Activated naive CD4-positive, alpha-beta T cell treated with anti-CD3 and anti-CD28 coated beads, Interleukin-2, amount 50 U/mL, for 24 hours (primary cell): ENCODE measurements around the gene MINAR1.

Source experiments
- H3K27ac Mint-ChIP-seq: one replicate; pipeline ENCODE4 v1.8.0; 2021; ENCODE audit warnings: mild to moderate bottlenecking, mixed read lengths
- H3K27me3 Mint-ChIP-seq: one replicate; pipeline ENCODE4 v1.8.0; 2021; ENCODE audit warnings: mixed read lengths
- H3K36me3 Mint-ChIP-seq: one replicate; pipeline ENCODE4 v1.8.0; 2021; ENCODE audit warnings: mixed read lengths
- H3K4me1 Mint-ChIP-seq: one replicate; pipeline ENCODE4 v1.8.0; 2021; ENCODE audit warnings: mixed read lengths
- H3K4me3 Mint-ChIP-seq: one replicate; pipeline ENCODE4 v1.8.0; 2021; ENCODE audit warnings: mild to moderate bottlenecking, mixed read lengths
- H3K9me3 Mint-ChIP-seq: one replicate; pipeline ENCODE4 v1.8.0; 2021; ENCODE audit warnings: mixed read lengths

The MINAR1 gene

DNA sequence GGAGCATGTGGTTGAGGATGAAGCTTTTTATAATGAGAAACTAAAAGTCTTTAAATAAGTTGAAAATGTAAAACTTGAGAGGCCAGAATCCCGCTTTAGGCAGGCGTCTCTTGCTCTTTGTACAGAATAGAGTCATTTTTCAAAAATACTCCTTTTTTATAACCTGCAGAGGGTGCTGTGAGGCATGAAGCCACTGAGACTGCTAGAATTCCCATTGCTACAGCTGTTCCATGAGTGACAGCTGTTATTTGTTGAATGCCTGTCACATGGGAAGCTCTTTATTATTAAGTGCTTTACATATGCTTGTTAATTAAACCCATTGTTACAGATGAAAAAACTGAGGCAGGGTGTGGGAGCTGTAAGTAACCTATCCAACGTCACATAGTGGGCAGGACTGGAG lies 18.5 kb downstream of the MINAR1 start:
- Mint-ChIP-seq H3K36me3 (peaks cover 4% of the 10 kb centered on the region), H3K9me3 (no peaks in the 10 kb centered on the region), H3K27me3 (no peaks in the 10 kb centered on the region), H3K27ac (no peak overlapping the region), H3K4me3 (no peak overlapping the region), H3K4me1 (no peaks in the 10 kb centered on the region)

DNA sequence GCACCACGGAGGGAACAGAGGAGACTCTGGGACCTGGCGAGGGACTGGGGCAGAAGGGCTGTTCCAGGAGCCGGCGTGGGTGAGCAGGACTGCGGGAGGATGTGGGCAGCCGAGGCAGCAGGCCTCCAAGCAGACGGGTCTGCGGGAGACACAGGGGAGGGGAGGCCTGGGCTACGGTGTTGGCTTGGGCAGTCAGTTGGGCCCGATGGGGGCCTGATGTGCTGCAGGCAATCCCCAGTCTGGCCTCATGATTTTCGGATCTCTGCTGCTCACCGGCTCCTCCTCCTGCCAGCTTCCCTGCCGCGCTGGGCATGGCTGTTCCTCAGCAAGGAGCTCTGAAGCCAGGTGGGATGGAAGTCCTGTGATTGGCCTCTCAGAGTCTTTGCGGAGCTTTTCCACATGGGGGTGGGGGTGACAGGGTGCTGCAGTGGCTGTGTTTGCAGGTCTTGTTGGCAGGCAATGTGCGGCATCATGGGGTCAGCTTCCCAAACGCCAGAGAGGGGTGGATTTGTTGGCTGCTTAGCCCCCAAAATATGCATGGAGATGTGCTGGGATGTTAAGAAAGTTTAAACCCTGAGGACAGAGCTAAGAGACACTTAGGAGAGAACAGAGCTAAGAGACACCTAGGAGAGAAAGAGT lies 19.3 kb downstream of the MINAR1 start:
- Mint-ChIP-seq H3K4me3 (no peak overlapping the region), H3K27ac (no peak overlapping the region), H3K36me3 (peaks cover 4% of the 10 kb centered on the region), H3K4me1 (no peaks in the 10 kb centered on the region), H3K27me3 (no peaks in the 10 kb centered on the region), H3K9me3 (no peaks in the 10 kb centered on the region)

- H3K36me3 Mint-ChIP-seq, result peaks cover 4% of the 10 kb centered on the region
Observed at GRCh38 chr15:79452244-79453051, 20.3 kb downstream of the MINAR1 start.

DNA sequence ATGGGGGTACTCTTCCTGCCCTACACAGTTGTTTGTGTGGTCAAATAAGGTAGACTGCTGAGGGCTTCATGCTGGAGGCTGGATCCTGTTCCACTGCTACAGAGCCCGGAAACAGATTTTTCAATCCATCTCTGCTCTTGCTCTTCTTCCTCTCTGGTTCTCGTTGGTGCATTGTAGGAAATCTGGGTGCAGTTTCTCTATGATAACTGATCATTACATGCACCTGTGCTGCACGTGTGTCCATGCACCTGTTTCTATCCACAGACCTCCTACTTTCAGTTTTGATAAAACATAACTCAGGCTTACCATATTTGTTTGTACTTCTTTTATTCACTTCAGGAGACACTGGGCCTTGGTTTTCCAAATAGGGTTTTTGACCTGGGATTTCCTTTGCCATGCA lies 21.3 kb downstream of the MINAR1 start:
- no peak overlapping the region for H3K27ac Mint-ChIP-seq
- H3K36me3 Mint-ChIP-seq, result peaks cover 2% of the 10 kb centered on the region
- H3K9me3 Mint-ChIP-seq, result no peaks in the 10 kb centered on the region

More at GRCh38 chr15:79452244-79453051, 20.3 kb downstream of the MINAR1 start:
- H3K4me3 Mint-ChIP-seq, result no peak overlapping the region
- H3K27me3 Mint-ChIP-seq, result no peaks in the 10 kb centered on the region
- H3K4me1 Mint-ChIP-seq, result no peaks in the 10 kb centered on the region
- no peak overlapping the region for H3K27ac Mint-ChIP-seq
- H3K9me3 Mint-ChIP-seq, result no peaks in the 10 kb centered on the region

DNA sequence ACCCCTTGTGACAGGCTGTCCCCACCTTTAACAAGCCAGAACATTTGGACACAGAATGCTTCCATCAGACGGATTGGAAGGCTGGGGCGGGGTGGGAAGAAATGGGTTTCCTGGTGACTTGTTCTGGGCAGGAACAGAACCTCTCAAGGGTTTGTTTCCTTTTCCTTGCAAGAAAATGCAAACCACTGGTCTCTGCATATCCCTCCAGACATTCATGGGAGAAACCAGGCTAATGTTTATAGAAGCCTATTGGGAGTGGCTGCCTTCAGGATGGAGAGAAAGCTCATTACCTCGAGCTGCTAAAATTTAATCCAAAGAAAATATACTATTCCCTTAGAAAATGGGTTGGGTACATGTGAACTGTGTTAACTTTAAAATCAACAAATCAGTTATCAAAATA lies 21.9 kb downstream of the MINAR1 start:
- no peaks in the 10 kb centered on the region for H3K9me3 Mint-ChIP-seq
- H3K4me1 Mint-ChIP-seq, result no peaks in the 10 kb centered on the region
- H3K36me3 Mint-ChIP-seq, result peaks cover 2% of the 10 kb centered on the region
- no peak overlapping the region for H3K4me3 Mint-ChIP-seq
- H3K27ac Mint-ChIP-seq, result no peak overlapping the region
- H3K27me3 Mint-ChIP-seq, result no peaks in the 10 kb centered on the region

More for the DNA sequence above, 21.3 kb downstream of the MINAR1 start:
- Mint-ChIP-seq H3K27me3 (no peaks in the 10 kb centered on the region), H3K4me3 (no peak overlapping the region), H3K4me1 (no peaks in the 10 kb centered on the region)

DNA sequence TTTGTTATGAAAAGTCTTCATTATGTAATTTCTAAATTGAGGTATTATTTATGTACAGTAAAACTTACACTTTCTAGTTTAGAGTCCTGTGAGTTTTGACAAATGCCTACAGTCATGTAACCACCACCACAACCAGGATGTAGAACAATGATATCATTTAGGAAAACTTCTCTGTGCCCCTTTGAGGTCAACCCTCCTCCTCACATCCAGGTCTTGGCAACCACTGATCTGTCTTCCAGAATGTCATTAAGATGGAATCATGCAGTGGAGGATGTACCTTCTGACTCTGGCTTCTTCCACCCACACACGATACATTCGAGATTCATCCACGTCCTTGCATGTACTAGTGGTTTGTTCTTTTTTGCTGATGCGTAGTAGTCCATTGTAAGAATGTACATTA lies 23.2 kb downstream of the MINAR1 start:
- no peaks in the 10 kb centered on the region for H3K4me1 Mint-ChIP-seq

GRCh38 chr15:79455943-79456342 lies 23.8 kb downstream of the MINAR1 start:
- no peaks in the 10 kb centered on the region for H3K4me1 Mint-ChIP-seq
- no peaks in the 10 kb centered on the region for H3K36me3 Mint-ChIP-seq
- H3K9me3 Mint-ChIP-seq, result no peaks in the 10 kb centered on the region
- H3K27me3 Mint-ChIP-seq, result no peaks in the 10 kb centered on the region
- no peak overlapping the region for H3K4me3 Mint-ChIP-seq
- H3K27ac Mint-ChIP-seq, result no peak overlapping the region

More for the DNA sequence above, 23.2 kb downstream of the MINAR1 start:
- Mint-ChIP-seq H3K27ac (no peak overlapping the region), H3K36me3 (no peaks in the 10 kb centered on the region), H3K4me3 (no peak overlapping the region), H3K27me3 (no peaks in the 10 kb centered on the region), H3K9me3 (no peaks in the 10 kb centered on the region)

- H3K36me3 Mint-ChIP-seq, result no peaks in the 10 kb centered on the region
- H3K27me3 Mint-ChIP-seq, result no peaks in the 10 kb centered on the region
- H3K27ac Mint-ChIP-seq, result no peak overlapping the region
- H3K4me3 Mint-ChIP-seq, result no peak overlapping the region
- H3K4me1 Mint-ChIP-seq, result no peaks in the 10 kb centered on the region
- H3K9me3 Mint-ChIP-seq, result no peaks in the 10 kb centered on the region
Observed at GRCh38 chr15:79458491-79458890, 26.4 kb downstream of the MINAR1 start.

GRCh38 chr15:79459666-79460065 lies 27.5 kb downstream of the MINAR1 start:
- no peaks in the 10 kb centered on the region for H3K36me3 Mint-ChIP-seq
- no peaks in the 10 kb centered on the region for H3K27me3 Mint-ChIP-seq
- H3K4me3 Mint-ChIP-seq, result no peak overlapping the region
- H3K27ac Mint-ChIP-seq, result no peak overlapping the region
- H3K9me3 Mint-ChIP-seq, result no peaks in the 10 kb centered on the region
- no peaks in the 10 kb centered on the region for H3K4me1 Mint-ChIP-seq

DNA sequence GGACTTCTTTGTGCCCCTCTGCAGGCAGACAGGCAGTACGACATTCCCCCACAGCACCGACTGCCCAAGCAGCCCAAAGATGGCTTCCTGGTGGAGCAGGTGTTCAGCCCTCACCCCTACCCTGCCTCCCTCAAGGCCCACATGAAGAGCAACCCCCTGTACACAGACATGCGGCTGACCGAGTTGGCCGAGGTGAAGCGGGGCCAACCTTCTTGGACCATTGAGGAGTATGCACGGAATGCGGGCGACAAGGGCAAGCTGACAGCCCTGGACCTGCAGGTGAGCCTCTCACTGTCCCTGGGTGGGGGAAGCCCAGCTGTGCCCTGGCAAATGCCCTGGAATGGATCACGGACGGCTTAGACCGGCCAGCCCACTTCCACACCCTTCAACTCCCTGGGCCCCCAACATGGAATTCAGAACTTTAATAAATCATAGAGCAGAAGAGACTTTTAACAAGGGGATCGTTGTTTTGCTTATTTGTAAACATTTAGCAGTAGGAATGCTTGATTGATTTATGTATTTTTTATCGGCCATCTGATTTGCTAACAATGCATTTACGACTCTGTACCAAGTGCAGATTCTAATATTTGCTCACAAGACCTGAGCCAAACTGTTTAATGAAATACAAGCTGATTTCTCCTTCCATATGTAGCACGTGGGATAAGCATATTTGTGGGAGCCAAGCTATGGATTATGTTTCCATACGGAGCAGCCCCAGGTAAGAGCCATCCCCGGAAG lies 31.1 kb downstream of the MINAR1 start:
- Mint-ChIP-seq H3K4me3 (no peak overlapping the region), H3K27me3 (no peaks in the 10 kb centered on the region), H3K36me3 (no peaks in the 10 kb centered on the region), H3K4me1 (no peaks in the 10 kb centered on the region), H3K9me3 (no peaks in the 10 kb centered on the region), H3K27ac (no peak overlapping the region)

- Mint-ChIP-seq H3K4me3 (no peak overlapping the region), H3K27ac (no peak overlapping the region), H3K36me3 (no peaks in the 10 kb centered on the region), H3K4me1 (no peaks in the 10 kb centered on the region), H3K27me3 (no peaks in the 10 kb centered on the region), H3K9me3 (no peaks in the 10 kb centered on the region)
Observed at GRCh38 chr15:79463781-79464270, 31.7 kb downstream of the MINAR1 start.

DNA sequence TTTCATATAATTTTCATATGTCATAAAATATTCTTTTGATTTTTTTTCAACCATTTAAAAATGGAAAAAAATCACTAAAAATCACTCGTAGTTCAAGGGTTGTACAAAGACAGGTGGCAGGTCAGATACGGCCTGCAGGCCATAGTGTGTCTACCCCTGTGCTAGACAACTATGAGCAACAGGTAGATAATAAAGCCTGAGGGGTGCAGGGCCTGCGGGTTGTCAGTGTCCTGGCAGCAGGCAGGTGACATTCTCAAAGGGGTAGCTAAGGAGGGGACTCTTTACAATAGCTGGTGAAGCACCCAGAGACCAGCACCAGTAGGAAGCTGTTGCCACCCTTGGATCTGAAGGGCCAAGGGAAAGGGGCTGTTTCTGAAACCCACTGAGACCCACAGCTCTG lies 34.4 kb downstream of the MINAR1 start:
- Mint-ChIP-seq H3K27me3 (no peaks in the 10 kb centered on the region), H3K4me3 (no peak overlapping the region), H3K9me3 (no peaks in the 10 kb centered on the region), H3K27ac (no peak overlapping the region), H3K4me1 (no peaks in the 10 kb centered on the region), H3K36me3 (no peaks in the 10 kb centered on the region)

GRCh38 chr15:79467865-79468586 lies 35.9 kb downstream of the MINAR1 start:
- no peak overlapping the region for H3K4me3 Mint-ChIP-seq
- no peak overlapping the region for H3K27ac Mint-ChIP-seq
- H3K4me1 Mint-ChIP-seq, result no peaks in the 10 kb centered on the region
- H3K27me3 Mint-ChIP-seq, result no peaks in the 10 kb centered on the region
- H3K9me3 Mint-ChIP-seq, result no peaks in the 10 kb centered on the region
- no peaks in the 10 kb centered on the region for H3K36me3 Mint-ChIP-seq

DNA sequence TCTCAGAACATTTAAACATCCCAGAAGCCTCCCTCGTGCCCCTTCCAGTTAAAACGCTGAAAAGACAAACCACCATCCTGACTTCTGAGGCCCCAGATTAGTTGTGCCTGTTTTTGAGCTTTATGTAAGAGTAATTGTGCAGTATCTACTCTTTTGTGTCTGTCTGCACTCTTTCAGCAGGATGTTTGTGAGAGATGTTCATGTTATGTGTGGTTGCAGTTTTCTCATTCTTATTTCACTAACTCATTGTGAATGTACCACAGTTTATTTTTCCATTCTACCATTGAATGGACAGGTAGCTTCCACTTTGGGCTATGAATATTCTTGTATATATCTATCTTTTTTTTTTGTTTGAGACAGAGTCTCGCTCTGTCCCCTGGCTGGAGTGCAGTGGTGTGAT lies 40.3 kb downstream of the MINAR1 start:
- peaks cover 4% of the 10 kb centered on the region for H3K4me1 Mint-ChIP-seq
- no peaks in the 10 kb centered on the region for H3K9me3 Mint-ChIP-seq
- H3K27ac Mint-ChIP-seq, result no peak overlapping the region
- H3K27me3 Mint-ChIP-seq, result no peaks in the 10 kb centered on the region
- no peak overlapping the region for H3K4me3 Mint-ChIP-seq
- no peaks in the 10 kb centered on the region for H3K36me3 Mint-ChIP-seq

- H3K27ac Mint-ChIP-seq, result no peak overlapping the region
- H3K4me1 Mint-ChIP-seq, result peaks cover 4% of the 10 kb centered on the region
- H3K9me3 Mint-ChIP-seq, result no peaks in the 10 kb centered on the region
Observed at GRCh38 chr15:79474252-79474651, 42.1 kb downstream of the MINAR1 start.

More at GRCh38 chr15:79474252-79474651, 42.1 kb downstream of the MINAR1 start:
- Mint-ChIP-seq H3K27me3 (no peaks in the 10 kb centered on the region), H3K36me3 (no peaks in the 10 kb centered on the region), H3K4me3 (no peak overlapping the region)
